HG03280 (cell line): ENCODE results near the gene SEL1L.
"Not testable (repeated sequence)": the region's sequence is repeated elsewhere in the genome, so short reads cannot be mapped to it uniquely, and the experiment has no call there.

Experiments
- ATAC-seq: cut with Tn5 transposase; IDR thresholded peaks from one replicate; pipeline ENCODE4 v1.9.1; 2021; ENCODE audit warnings: mild to moderate bottlenecking, moderate library complexity; ENCODE audit not compliant: unreplicated experiment

The SEL1L gene

DNA sequence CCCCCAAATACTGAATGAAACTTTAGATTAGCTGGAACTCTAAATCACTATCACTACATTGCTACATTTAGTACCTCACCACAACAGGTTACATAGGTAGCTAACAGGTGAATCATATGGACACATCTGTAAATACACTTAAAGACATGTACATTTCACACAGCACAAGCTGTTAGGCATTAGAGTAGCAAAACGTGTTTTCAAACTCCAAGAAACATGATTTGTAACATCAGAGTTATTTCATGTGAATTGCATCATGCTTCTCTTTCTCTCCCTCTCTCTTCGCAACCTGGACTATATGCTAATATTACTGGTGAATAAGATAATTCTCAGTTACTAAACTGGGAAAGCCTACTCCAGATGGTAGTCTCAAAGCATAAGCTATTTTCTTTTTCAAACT, 4.3 kb downstream of the SEL1L start:
- no peak for ATAC-seq

GRCh38 chr14:81525129-81525528, 8.5 kb downstream of the SEL1L start:
- no peak for ATAC-seq

DNA sequence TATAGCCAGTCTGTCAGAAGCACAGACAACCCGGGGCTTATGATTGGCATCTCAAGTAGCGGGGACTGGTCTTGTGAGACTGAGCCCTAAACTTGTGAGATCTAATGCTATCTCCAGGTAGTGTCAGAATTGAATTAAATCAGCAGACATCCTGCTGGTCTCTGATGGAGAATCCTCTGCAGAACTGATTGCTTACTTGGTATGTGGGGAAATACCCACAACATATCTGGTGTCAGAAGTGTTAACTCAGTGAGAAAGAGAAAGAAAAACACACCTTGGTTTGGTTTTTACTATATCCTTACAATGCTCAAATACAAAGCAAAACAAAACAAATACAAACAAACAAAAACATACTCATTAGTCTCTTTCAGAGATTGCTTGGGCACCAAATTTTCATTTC, 10.0 kb downstream of the SEL1L start:
- ATAC-seq, result peak; percentile 65

GRCh38 chr14:81523016-81523415, 10.6 kb downstream of the SEL1L start:
- ATAC-seq, result no peak

- no peak for ATAC-seq
Observed at GRCh38 chr14:81521356-81521755, 12.3 kb downstream of the SEL1L start.

DNA sequence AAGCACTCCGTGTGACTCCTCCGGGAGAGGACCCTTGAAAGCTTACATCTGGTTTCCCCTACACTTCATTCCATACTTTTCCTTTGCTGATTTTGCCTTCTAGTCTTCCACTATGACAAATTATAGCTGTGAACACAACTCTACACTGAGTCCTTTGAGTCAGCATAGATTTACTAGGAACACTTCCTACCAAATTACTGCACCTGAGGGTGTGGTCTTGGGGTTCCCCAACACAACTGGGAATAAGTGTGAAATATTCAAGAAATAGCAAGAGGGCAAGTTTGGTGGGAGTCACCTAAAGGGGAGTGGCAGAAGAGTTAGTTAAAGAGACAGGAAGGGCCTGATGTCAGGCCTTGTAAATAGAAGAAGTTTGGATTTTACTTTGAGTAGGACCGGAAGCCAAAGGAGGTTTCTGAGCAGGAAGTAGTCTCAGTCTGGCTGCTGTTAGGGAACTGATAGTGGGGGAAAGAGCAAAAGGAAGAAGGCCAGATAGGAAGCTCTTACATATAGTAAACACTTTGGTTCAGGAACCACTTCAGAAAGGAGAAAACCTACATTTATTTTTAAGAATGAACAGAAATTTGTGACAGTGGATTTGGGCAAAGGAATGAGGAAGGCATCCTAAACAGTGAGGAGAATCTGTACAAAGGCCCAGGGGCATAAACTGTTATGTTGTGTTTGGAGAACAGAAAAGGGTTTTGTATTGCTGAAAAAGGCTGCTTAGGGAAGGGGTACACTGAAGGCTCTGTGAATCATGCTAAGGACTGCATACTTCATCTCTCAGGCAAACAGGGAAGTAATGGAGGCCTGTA, 14.2 kb downstream of the SEL1L start:
- ATAC-seq, result no peak

DNA sequence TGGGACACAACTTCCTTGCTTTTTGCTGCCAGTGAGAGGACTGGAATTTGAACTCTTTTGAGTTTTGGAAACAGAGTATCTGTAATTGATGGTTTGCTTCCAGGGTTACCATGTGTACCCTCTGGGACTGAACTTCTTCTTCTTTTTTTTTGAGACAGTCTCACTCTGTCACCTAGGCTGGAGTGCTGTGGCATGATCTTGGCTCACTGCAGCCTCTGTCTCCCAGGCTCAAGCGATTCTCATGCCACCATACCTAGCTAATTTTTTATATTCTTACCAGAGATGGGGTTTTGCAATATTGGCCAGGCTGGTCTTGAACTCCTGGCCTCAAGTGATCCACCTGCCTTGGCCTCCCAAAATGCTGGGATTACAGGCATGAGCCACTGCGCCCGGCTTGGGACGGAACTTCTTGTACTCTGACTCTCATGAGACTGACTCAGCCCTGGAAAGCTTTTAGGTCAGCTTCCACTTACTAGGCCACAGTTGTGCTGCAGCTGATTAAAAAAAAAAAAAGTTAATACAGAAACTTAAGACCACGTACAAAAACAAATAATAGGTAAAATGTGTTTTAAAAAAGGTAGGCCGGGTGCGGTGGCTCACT, 15.8 kb downstream of the SEL1L start:
- no peak for ATAC-seq

DNA sequence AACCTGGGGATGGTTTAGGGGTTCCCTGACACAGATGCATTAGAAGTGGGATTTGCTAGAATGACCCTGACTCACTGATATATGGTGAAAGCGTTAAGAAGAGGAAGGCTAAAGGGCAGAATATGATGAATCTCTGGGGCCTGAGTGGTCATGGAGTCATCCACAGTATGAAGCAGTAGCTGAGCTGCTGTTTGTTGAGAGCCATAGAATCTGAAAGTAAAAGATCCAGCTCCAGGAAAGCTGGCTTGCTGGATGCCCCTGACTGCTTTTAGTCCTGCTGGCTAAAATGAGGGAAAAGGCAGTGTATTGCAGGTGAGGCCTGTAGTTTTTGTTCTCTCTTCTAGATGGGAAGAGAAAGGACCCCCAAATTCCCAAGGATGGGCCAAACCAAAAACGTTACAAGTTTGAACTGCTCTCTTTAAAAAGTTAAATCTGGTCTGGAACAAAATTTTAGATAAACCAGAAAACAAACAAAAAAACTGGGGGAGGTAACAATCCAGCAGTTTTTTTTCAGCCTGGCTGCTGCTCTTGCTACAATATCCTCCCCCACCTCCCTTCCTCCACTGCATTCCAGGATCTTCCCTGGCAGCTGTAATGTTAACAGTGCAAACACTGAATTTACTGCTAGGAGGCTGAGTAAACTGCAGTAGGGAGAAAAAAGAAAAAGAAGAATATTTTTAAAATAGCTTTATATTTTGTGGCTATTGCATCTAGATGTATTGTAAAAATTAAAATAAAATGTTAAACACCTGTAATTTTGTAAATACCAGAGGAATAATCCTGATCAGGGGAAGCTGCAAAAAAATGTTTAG, 16.5 kb downstream of the SEL1L start:
- no peak for ATAC-seq

DNA sequence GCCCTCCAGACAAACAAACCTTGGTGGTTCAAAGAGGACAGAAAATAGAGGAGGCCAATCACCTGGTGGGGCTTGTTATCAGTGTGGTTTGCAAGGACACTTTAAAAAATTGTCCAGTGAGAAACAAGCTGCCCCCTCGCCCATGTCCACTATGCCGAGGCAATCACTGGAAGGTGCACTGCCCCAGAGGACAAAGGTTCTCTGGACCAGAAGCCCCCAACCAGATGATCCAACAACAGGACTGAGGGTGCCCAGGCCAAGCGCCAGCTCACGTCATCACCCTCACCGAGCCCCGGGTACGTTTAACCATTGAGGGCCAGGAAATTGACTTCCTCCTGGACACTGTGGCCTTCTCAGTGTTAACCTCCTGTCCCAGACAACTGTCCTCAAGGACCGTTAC, 17.7 kb downstream of the SEL1L start:
- ATAC-seq, result not testable (repeated sequence)

DNA sequence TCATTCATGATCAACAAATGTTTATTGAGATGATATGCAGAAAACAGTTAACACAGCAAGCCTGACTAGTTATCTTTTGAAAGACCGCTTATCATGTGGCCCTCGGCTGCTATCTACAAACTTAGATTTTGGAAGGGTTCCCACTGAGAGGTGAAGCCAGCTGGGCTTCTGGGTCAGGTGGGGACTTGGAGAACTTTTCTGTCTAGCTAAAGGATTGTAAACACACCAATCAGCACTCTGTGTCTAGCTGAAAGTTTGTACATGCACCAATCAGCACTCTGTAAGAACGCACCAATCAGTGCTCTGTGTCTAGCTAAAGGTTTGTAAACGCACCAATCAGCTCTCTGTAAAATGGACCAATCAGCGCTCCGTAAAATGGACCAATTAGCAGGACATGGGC, 20.8 kb downstream of the SEL1L start:
- not testable (repeated sequence) for ATAC-seq

DNA sequence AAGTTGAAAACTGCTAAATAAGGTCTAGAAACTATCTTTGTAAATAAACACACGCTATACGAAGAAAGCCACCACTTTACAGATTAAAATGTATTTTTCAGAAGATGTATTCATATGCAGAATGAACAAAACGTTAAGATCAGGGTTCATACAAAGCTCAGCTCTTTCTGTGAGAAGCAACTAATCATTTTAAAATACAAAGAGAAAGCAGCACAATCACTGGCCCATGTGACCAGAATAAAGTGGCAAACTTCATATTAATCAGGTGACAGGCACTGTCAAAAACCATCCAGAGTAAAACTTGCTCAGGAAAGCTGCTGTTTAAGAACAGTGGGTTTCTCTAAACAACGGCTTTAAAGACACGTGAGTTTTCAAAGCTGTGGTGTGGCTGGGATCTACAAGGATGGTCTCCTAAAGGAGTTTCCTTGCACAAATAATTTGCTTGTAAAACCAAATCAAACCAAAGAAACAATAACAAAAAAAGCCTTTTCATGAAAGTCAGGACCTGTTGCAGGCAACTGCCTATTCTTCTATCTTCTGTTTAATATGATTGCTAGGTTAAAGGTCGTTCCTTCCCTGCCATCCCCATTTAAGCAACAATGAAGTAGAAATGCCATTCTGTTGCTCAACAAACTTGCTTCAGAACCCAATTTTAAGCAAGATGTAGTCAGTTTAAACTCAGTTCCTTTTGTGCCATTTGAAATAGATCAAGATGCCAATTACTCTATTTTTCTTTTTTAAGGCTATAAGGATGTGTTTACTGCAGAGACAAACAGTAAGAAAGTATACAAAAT, 22.3 kb downstream of the SEL1L start:
- ATAC-seq, result no peak

GRCh38 chr14:81509838-81510452, 23.7 kb downstream of the SEL1L start:
- ATAC-seq, result no peak

- ATAC-seq, result no peak
Observed at GRCh38 chr14:81509321-81509720, 24.3 kb downstream of the SEL1L start.

DNA sequence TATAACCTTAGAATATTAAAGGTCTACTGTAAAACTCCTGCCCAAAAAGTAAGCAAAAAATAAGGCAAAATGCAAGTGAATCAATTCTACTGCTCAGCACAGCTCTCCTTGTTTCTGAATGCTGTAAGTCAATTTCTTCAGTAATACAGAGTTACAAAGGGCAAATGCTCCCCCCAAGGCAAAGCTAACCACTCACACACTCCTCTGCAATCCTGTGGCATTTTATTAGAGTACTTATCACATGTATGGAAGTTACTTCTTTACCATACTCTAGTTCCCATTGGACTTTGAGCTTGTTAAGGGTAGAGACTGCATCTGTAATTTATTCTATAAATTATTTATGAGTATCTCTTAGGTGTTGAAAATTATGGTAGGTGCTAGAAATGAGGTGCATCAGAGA, 27.2 kb downstream of the SEL1L start:
- no peak for ATAC-seq

DNA sequence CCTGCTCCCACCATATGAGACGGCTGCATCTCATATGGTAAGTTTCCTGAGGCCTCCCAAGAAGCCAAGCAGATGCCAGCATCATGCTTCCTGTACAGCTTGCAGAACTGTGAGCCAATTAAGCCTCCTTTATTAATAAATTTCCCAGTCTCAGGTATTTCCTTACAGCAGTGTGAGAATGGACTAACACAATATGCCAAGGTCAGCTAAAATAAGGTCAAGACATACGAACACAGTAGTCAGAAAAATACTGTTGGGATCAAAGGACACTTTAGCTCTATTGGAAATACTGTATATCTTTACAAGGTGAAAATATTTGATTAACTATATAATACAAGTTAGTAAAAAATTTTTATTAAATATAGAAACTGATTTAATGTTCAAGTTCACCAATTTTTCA, 28.8 kb downstream of the SEL1L start:
- no peak for ATAC-seq

DNA sequence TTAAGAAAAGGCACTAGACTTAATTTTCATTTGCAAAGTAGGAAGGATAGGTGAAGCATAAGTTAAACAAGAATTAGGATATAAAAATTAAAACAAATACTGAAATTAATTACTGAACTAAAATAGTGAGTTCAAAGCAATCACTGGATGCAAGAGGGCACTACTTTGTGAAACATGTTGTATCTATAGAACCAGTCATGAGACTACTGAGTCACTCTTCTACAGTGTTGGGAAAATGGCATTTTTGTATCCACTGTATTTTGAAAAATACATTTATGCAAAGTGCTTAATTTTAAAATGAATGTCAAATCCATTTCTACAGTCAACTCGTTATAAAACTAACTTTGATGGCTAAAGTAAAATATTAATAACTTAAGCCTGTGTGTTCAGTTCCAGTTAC, 47.9 kb downstream of the SEL1L start:
- ATAC-seq, result no peak

- ATAC-seq, result peak; percentile 89
Observed at GRCh38 chr14:81485372-81485771, 48.3 kb downstream of the SEL1L start.

DNA sequence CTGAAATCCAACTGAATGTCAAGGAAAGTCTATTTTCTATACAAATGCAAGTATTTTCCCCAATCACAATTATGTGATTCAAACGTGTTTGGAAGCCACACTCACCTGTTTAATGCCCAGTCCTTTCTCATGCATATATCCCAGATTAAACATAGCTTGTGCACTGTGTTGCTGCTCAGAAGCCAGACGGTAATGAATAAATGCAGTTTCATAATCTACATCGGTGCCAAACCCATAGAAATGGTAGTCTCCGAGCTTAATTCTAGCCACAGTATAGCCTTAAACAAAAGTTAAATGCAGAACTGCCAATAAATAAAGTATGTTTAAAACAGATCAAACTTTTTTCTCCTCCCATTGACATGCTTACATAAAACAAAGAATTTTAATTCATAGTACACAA, 49.5 kb downstream of the SEL1L start:
- no peak for ATAC-seq

GRCh38 chr14:81480741-81481140, 52.9 kb downstream of the SEL1L start:
- no peak for ATAC-seq

DNA sequence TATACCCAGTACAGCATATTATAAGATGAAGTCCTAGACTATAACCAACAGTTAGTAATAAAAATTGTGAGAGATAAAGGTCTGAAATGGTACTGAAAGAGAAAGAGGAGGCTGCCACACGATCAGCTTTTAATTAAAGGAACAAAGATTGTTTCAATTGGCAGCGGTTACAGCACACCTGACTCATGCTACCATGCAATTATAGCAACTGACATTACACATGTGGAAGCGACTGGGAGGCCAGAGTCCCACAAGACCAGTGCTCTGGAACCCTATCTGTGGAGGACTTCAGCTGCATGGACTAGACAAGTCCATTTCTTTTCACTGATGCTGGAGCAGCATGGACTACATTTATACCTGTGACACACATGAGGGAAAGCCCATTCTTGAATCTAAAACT, 55.2 kb downstream of the SEL1L start:
- ATAC-seq, result no peak

DNA sequence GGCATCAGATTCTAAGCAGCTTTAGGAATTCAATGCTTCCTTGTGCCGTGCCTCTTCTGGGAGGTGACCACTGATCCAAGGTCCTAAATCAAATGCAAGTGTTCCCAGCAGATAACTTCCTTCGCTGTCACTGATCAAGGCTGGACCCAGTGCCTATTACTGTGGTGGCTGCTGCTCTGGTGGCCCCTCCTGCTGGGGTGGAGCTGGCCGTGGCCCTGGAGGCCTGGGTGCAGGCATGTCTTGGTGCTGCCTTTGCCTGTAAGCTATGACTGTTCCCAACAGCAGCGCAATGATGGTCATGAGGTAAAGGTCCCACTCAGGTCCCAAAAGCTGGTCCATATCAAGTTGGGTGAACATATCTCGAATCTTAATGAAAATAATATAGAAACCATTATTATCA, 56.8 kb downstream of the SEL1L start:
- ATAC-seq, result no peak
